Gastrocnemius medialis (tissue), 4 donors: ENCODE data around the gene AUTS2. TPM values are rescaled to one million over a fixed set of nuclear protein-coding genes. Genes with fewer than 3 reads are reported as not detected.

Source experiments
- ATAC-seq, 2 donors: fragments of 150-250 bp; one replicate each; pipeline ENCODE4 v1.9.1; 2016
- DNase-seq, 2 donors: peaks; one replicate each; pipeline ENCODE4 v3.0.0-alpha.2; 2019
- H3K27ac ChIP-seq, 4 donors: fragments of 200-600 bp; sonication (generic); 1 replicate in 1 of 4; 2 replicates in 3 of 4; pipeline ENCODE4 v1.5.1; 2016 to 2018; ENCODE audit warnings: mild to moderate bottlenecking in 2 of 4, moderate library complexity in 1 of 4
- H3K27me3 ChIP-seq, 3 donors: fragments of 200-600 bp; sonication (generic) in 2 of 3; 1 replicate in 1 of 3; 2 replicates in 2 of 3; pipeline versions ENCODE4 v1.5.1 to v1.6.0; 2016 to 2019; ENCODE audit warnings: mild to moderate bottlenecking in 1 of 3, moderate library complexity in 1 of 3
- H3K36me3 ChIP-seq, 2 donors: fragments of 200-600 bp; sonication (generic) in 1 of 2; one replicate each; pipeline ENCODE4 v1.5.1; 2017 to 2018
- H3K4me1 ChIP-seq, 2 donors: fragments of 200-600 bp; sonication (generic) in 1 of 2; one replicate each; pipeline ENCODE4 v1.5.1; 2016 to 2017; ENCODE audit warnings: mild to moderate bottlenecking in 2 of 2
- H3K4me3 ChIP-seq, 4 donors: fragments of 200-600 bp; sonication (generic) in 3 of 4; 1 replicate in 1 of 4; 2 replicates in 3 of 4; pipeline ENCODE4 v1.5.1; 2016 to 2019; ENCODE audit warnings: mild to moderate bottlenecking in 2 of 4
- H3K9me3 ChIP-seq, 3 donors: fragments of 200-600 bp; sonication (generic) in 2 of 3; 1 replicate in 1 of 3; 2 replicates in 2 of 3; pipeline ENCODE4 v1.5.1; 2016 to 2019
- POLR2A ChIP-seq, 2 donors: fragments of 450-650 bp; IDR thresholded peaks; one replicate each; pipeline ENCODE4 v1.6.1; 2017; ENCODE audit warnings: antibody characterized with exemption in 2 of 2, mild to moderate bottlenecking in 2 of 2, moderate library complexity in 2 of 2
- in situ Hi-C, 4 donors: fragments of 200-750 bp; cut with MboI; loops; one replicate each; pipeline versions ENCODE4 v1.15.0 to v1.8.0; 2017; ENCODE audit warnings: low sequenced_read_pairs in 4 of 4
- intact Hi-C: fragments of 100-400 bp; cut with DNase I; formaldehyde crosslinking; loops from one replicate; pipeline ENCODE4 v1.15.1; 2023; ENCODE audit warnings: low total_unique reads
- total RNA-seq, 4 donors: library from RNA; depleted of rRNA; stranded (reverse); fragments of >200 nt; gene quantifications; one replicate each; pipeline versions ENCODE4 v1.1.0 to v1.2.3, GENCODE V29; 2016
- TF ChIP-seq, protein P1 (sequence below), 5 experiments: fragments of 450-650 bp in 3 of 5; fragments of 200-600 bp in 2 of 5; sonication (generic) in 2 of 5; IDR thresholded peaks in 4 of 5; conservative IDR thresholded peaks in 1 of 5; 1 replicate in 4 of 5; 2 replicates in 1 of 5; pipeline ENCODE4 v1.5.1; 2016 to 2019; ENCODE audit warnings: antibody characterized with exemption in 5 of 5, mild to moderate bottlenecking in 3 of 5, moderate library complexity in 3 of 5

AUTS2 gene
- total RNA-seq, 4 donors from 2014 or later: 2.5 to 16.2 (median 8.5) TPM

GRCh38 chr7:70773406-70773805, 1175.1 kb downstream of the AUTS2 start:
- TF ChIP-seq, protein P1, sequence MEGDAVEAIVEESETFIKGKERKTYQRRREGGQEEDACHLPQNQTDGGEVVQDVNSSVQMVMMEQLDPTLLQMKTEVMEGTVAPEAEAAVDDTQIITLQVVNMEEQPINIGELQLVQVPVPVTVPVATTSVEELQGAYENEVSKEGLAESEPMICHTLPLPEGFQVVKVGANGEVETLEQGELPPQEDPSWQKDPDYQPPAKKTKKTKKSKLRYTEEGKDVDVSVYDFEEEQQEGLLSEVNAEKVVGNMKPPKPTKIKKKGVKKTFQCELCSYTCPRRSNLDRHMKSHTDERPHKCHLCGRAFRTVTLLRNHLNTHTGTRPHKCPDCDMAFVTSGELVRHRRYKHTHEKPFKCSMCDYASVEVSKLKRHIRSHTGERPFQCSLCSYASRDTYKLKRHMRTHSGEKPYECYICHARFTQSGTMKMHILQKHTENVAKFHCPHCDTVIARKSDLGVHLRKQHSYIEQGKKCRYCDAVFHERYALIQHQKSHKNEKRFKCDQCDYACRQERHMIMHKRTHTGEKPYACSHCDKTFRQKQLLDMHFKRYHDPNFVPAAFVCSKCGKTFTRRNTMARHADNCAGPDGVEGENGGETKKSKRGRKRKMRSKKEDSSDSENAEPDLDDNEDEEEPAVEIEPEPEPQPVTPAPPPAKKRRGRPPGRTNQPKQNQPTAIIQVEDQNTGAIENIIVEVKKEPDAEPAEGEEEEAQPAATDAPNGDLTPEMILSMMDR (IDR thresholded peaks at IDR 0.05 in 4 of 5, conservative IDR thresholded peaks at IDR 0.05 in 1 of 5): no peak
- TF ChIP-seq POLR2A (IDR thresholded peaks at IDR 0.05): no peak
- Histone ChIP-seq H3K9me3 (no peaks in the 10 kb centered on the region), H3K4me1 (no peaks in the 10 kb centered on the region), H3K36me3 (peaks cover 0 to 46% of the 10 kb centered on the region in 2 donors), H3K27ac (no peak overlapping the region), H3K27me3 (no peaks in the 10 kb centered on the region), H3K4me3 (no peak overlapping the region)
- DNase-seq: no peak
- intact Hi-C loops (no loop called here), in situ Hi-C loops (no loop called here)
- no peak for ATAC-seq

GRCh38 chr7:70774950-70775527, 1176.8 kb downstream of the AUTS2 start:
- no peak for DNase-seq
- Histone ChIP-seq H3K4me1 (no peaks in the 10 kb centered on the region), H3K27me3 (no peaks in the 10 kb centered on the region), H3K36me3 (peaks cover 0 to 51% of the 10 kb centered on the region in 2 donors), H3K9me3 (no peaks in the 10 kb centered on the region), H3K4me3 (no peak overlapping the region), H3K27ac (no peak overlapping the region)
- in situ Hi-C loops: no loop called here
- ATAC-seq: no peak
- TF ChIP-seq POLR2A (IDR thresholded peaks at IDR 0.05): no peak
- TF ChIP-seq, protein P1 (IDR thresholded peaks at IDR 0.05 in 4 of 5, conservative IDR thresholded peaks at IDR 0.05 in 1 of 5): no peak
- intact Hi-C loops: no loop called here

DNA sequence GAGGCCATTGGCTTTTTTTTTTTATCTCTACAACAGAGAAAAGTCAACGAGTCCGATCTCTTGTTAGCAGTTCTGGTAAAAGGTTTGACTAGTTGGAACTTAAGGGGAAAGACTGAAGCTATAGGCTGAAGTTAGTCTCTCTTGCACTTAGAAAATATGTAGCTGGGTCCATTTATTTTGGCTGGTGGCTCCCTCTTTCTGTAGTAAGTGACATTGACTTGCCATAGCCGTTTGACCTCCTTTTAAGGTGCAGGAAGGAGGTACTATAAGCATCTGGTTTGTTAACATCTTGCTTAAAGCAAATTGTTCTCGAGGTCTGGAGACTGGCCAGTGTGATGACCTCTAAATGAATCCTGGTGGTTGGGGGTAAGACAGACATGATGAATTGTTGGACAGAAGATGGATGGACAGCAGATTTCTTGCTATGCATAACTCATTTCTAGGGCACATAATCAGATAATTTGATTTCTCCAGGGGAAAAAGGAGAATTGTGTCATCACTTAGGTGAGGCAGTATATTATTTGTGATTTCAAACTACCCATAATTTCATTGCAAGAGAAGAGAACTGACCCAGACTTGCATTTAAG, 1177.4 kb downstream of the AUTS2 start:
- Histone ChIP-seq H3K27ac (no peak overlapping the region), H3K9me3 (no peaks in the 10 kb centered on the region), H3K4me1 (no peaks in the 10 kb centered on the region), H3K27me3 (no peaks in the 10 kb centered on the region), H3K36me3 (peaks cover 0 to 56% of the 10 kb centered on the region in 2 donors), H3K4me3 (no peak overlapping the region)
- intact Hi-C loops (no loop called here), in situ Hi-C loops (no loop called here)
- ATAC-seq: no peak
- no peak for TF ChIP-seq POLR2A (IDR thresholded peaks at IDR 0.05)
- TF ChIP-seq, protein P1 (IDR thresholded peaks at IDR 0.05 in 4 of 5, conservative IDR thresholded peaks at IDR 0.05 in 1 of 5): no peak
- no peak for DNase-seq

- TF ChIP-seq POLR2A (IDR thresholded peaks at IDR 0.05): no peak
- TF ChIP-seq, protein P1 (IDR thresholded peaks at IDR 0.05 in 4 of 5, conservative IDR thresholded peaks at IDR 0.05 in 1 of 5): no peak
- Histone ChIP-seq H3K27me3 (no peaks in the 10 kb centered on the region), H3K27ac (no peak overlapping the region), H3K9me3 (no peaks in the 10 kb centered on the region), H3K4me3 (no peak overlapping the region), H3K36me3 (peaks cover 0 to 56% of the 10 kb centered on the region in 2 donors), H3K4me1 (no peaks in the 10 kb centered on the region)
- in situ Hi-C loops (no loop called here), intact Hi-C loops (no loop called here)
- DNase-seq (no peak), ATAC-seq (no peak)
These were observed 1178.4 kb downstream of the AUTS2 start for GRCh38 chr7:70776627-70777101.
